Activated naive CD4-positive, alpha-beta T cell treated with anti-CD3 and anti-CD28 coated beads, Interleukin-2, amount 50 U/mL, for 72 hours (primary cell): Measurements from ENCODE around the gene TAB2. TPM values are rescaled to one million over a fixed set of nuclear protein-coding genes. Genes with fewer than 3 reads are reported as not detected.

Experiments
- ATAC-seq, 2 donors: fragments of 150-1000 bp; cut with Tn5 transposase; 2 replicates each; pipeline ENCODE4 v1.10.0; 2021; ENCODE audit warnings: mild to moderate bottlenecking in 2 of 2, moderate library complexity in 2 of 2
- DNase-seq, 2 donors: peaks; one replicate each; pipeline ENCODE4 v3.0.0; 2021 to 2022; ENCODE audit warnings: low spot score in 2 of 2
- H3K27ac Mint-ChIP-seq, 2 donors: one replicate each; pipeline ENCODE4 v1.8.0; 2022; ENCODE audit warnings: mild to moderate bottlenecking in 2 of 2, mixed read lengths in 2 of 2
- H3K36me3 Mint-ChIP-seq, 2 donors: one replicate each; pipeline ENCODE4 v1.8.0; 2022; ENCODE audit warnings: mixed read lengths in 2 of 2
- H3K9me3 Mint-ChIP-seq, 2 donors: one replicate each; pipeline ENCODE4 v1.8.0; 2022; ENCODE audit warnings: mixed read lengths in 2 of 2
- total RNA-seq, 2 donors: library from RNA; stranded (reverse); gene quantifications; one replicate each; pipeline ENCODE4 v1.2.3, GENCODE V29; 2022

The TAB2 gene
- total RNA-seq, 2 donors from 2014 or later, result 88.0 to 98.2 TPM

GRCh38 chr6:149397384-149397783, 79.9 kb downstream of the TAB2 start:
- no peak overlapping the region for H3K27ac Mint-ChIP-seq
- DNase-seq (no peak), ATAC-seq (no peak)
- peaks cover 27 to 69% of the 10 kb centered on the region in 2 donors for H3K36me3 Mint-ChIP-seq
- H3K9me3 Mint-ChIP-seq, result peaks cover 0 to 4% of the 10 kb centered on the region in 2 donors

- no peak for DNase-seq
- H3K9me3 Mint-ChIP-seq, result peaks cover 0 to 4% of the 10 kb centered on the region in 2 donors
- H3K36me3 Mint-ChIP-seq, result peaks cover 37 to 77% of the 10 kb centered on the region in 2 donors
- ATAC-seq, result no peak
- peak within 1 kb of the TSS in 1 of 2 donors; percentile 67 for H3K27ac Mint-ChIP-seq
Measured at GRCh38 chr6:149400050-149400449, 82.5 kb downstream of the TAB2 start, which contains the start of gene SUMO4. Gene SUMO4, plus strand, starts transcription at chr6:149400262. Its CDS starts 130 bp downstream, at chr6:149400392.

GRCh38 chr6:149403534-149403933, 86.0 kb downstream of the TAB2 start:
- no peak for DNase-seq
- no peaks in the 10 kb centered on the region for H3K9me3 Mint-ChIP-seq
- peaks cover 38 to 65% of the 10 kb centered on the region in 2 donors for H3K36me3 Mint-ChIP-seq
- H3K27ac Mint-ChIP-seq, result peak overlapping the region; percentile 6 to 90
- ATAC-seq, result peak in 1 of 2 donors; percentile 13

- peak overlapping the region; percentile 6 to 72 for H3K27ac Mint-ChIP-seq
Measured at GRCh38 chr6:149405823-149406765, 88.6 kb downstream of the TAB2 start.

GRCh38 chr6:149409617-149410016, 92.1 kb downstream of the TAB2 start:
- Mint-ChIP-seq H3K9me3 (peaks cover 0 to 5% of the 10 kb centered on the region in 2 donors), H3K36me3 (peaks cover 8 to 42% of the 10 kb centered on the region in 2 donors), H3K27ac (peak overlapping the region in 1 of 2 donors; percentile 50)
- ATAC-seq (peak in 1 of 2 donors; percentile 63), DNase-seq (no peak)

More at GRCh38 chr6:149405823-149406765, 88.6 kb downstream of the TAB2 start:
- DNase-seq, result no peak
- Mint-ChIP-seq H3K9me3 (no peaks in the 10 kb centered on the region), H3K36me3 (peaks cover 29 to 52% of the 10 kb centered on the region in 2 donors)
- peak in 1 of 2 donors; percentile 10 for ATAC-seq

GRCh38 chr6:149410557-149410956, 93.0 kb downstream of the TAB2 start:
- DNase-seq, result no peak
- no peak for ATAC-seq
- Mint-ChIP-seq H3K27ac (peak overlapping the region; percentile 9 to 20), H3K9me3 (peaks cover 5 to 10% of the 10 kb centered on the region in 2 donors), H3K36me3 (peaks cover 4 to 41% of the 10 kb centered on the region in 2 donors)

GRCh38 chr6:149414009-149414408, 96.5 kb downstream of the TAB2 start:
- DNase-seq (no peak), ATAC-seq (no peak)
- Mint-ChIP-seq H3K9me3 (peaks cover 9 to 15% of the 10 kb centered on the region in 2 donors), H3K36me3 (peaks cover 0 to 37% of the 10 kb centered on the region in 2 donors), H3K27ac (peak overlapping the region in 1 of 2 donors; percentile 92)

- DNase-seq (no peak), ATAC-seq (no peak)
- Mint-ChIP-seq H3K36me3 (peaks cover 0 to 37% of the 10 kb centered on the region in 2 donors), H3K27ac (no peak overlapping the region), H3K9me3 (peaks cover 9 to 15% of the 10 kb centered on the region in 2 donors)
Measured at GRCh38 chr6:149414821-149415220, 97.3 kb downstream of the TAB2 start.

GRCh38 chr6:149419696-149420404, 102.3 kb downstream of the TAB2 start:
- peak overlapping the region in 1 of 2 donors; percentile 53 for H3K27ac Mint-ChIP-seq
- ATAC-seq, result peak; percentile 14 to 56
- peaks cover 0 to 11% of the 10 kb centered on the region in 2 donors for H3K36me3 Mint-ChIP-seq
- H3K9me3 Mint-ChIP-seq, result peaks cover 8 to 9% of the 10 kb centered on the region in 2 donors
- DNase-seq, result no peak

- H3K9me3 Mint-ChIP-seq, result peaks cover 4 to 5% of the 10 kb centered on the region in 2 donors
- DNase-seq (no peak), ATAC-seq (peak in 1 of 2 donors; percentile 20)
- H3K27ac Mint-ChIP-seq, result no peak overlapping the region
- no peaks in the 10 kb centered on the region for H3K36me3 Mint-ChIP-seq
Measured at GRCh38 chr6:149421132-149421531, 103.6 kb downstream of the TAB2 start.

- no peak overlapping the region for H3K27ac Mint-ChIP-seq
- no peaks in the 10 kb centered on the region for H3K36me3 Mint-ChIP-seq
- DNase-seq (no peak), ATAC-seq (no peak)
- H3K9me3 Mint-ChIP-seq, result no peaks in the 10 kb centered on the region
Measured at GRCh38 chr6:149422581-149422980, 105.1 kb downstream of the TAB2 start.

GRCh38 chr6:149423964-149424440, 106.5 kb downstream of the TAB2 start:
- H3K9me3 Mint-ChIP-seq, result no peaks in the 10 kb centered on the region
- DNase-seq, result no peak
- H3K36me3 Mint-ChIP-seq, result no peaks in the 10 kb centered on the region
- peak overlapping the region in 1 of 2 donors; percentile 22 for H3K27ac Mint-ChIP-seq
- no peak for ATAC-seq

- H3K9me3 Mint-ChIP-seq, result no peaks in the 10 kb centered on the region
- H3K27ac Mint-ChIP-seq, result no peak overlapping the region
- peak in 1 of 2 donors; percentile 8 for ATAC-seq
- H3K36me3 Mint-ChIP-seq, result no peaks in the 10 kb centered on the region
- no peak for DNase-seq
Measured at GRCh38 chr6:149425224-149425623, 107.7 kb downstream of the TAB2 start.

GRCh38 chr6:149425754-149426153, 108.2 kb downstream of the TAB2 start:
- ATAC-seq, result peak in 1 of 2 donors; percentile 7
- H3K27ac Mint-ChIP-seq, result peak overlapping the region in 1 of 2 donors; percentile 13

GRCh38 chr6:149428606-149429005, 111.1 kb downstream of the TAB2 start:
- DNase-seq (no peak), ATAC-seq (no peak)
- H3K36me3 Mint-ChIP-seq, result no peaks in the 10 kb centered on the region
- no peaks in the 10 kb centered on the region for H3K9me3 Mint-ChIP-seq
- H3K27ac Mint-ChIP-seq, result peak overlapping the region in 1 of 2 donors; percentile 63

More at GRCh38 chr6:149425754-149426153, 108.2 kb downstream of the TAB2 start:
- no peak for DNase-seq
- H3K9me3 Mint-ChIP-seq, result no peaks in the 10 kb centered on the region
- no peaks in the 10 kb centered on the region for H3K36me3 Mint-ChIP-seq
